ENCODE results near the gene LGALS3.

The LGALS3 gene

GRCh38 chr14:55103971-55104954 is 24.8 kb upstream of the LGALS3 start:
- TF ChIP-seq CTCF (IDR thresholded peaks at IDR 0.05; ENCODE audit: poor library complexity, severe bottlenecking) = no peak
- DNase-seq (ENCODE audit: low spot score) = no peak

GRCh38 chr14:55105991-55106390 is 23.1 kb upstream of the LGALS3 start:
- peaks cover 5% of the 10 kb centered on the region for H3K9me3 ChIP-seq (ENCODE audit: severe bottlenecking)
- no peaks in the 10 kb centered on the region for H3K27me3 ChIP-seq (ENCODE audit: insufficient read depth, poor library complexity, severe bottlenecking)
- no peak for TF ChIP-seq CTCF (IDR thresholded peaks at IDR 0.05; ENCODE audit: poor library complexity, severe bottlenecking)
- peak overlapping the region; percentile 98 for H3K27ac ChIP-seq (ENCODE audit: poor library complexity, severe bottlenecking)
- DNase-seq (ENCODE audit: low spot score) (no peak), ATAC-seq (ENCODE audit: low read depth) (no peak)
- no peak overlapping the region for H3K4me3 ChIP-seq (ENCODE audit: severe bottlenecking)
- peaks cover 41% of the 10 kb centered on the region for H3K4me1 ChIP-seq (ENCODE audit: insufficient read depth, poor library complexity, severe bottlenecking)
- no peaks in the 10 kb centered on the region for H3K36me3 ChIP-seq (ENCODE audit: low read depth)

More at GRCh38 chr14:55103971-55104954, 24.8 kb upstream of the LGALS3 start:
- no peak for ATAC-seq (ENCODE audit: low read depth)
- H3K36me3 ChIP-seq (ENCODE audit: low read depth) = no peaks in the 10 kb centered on the region
- H3K27me3 ChIP-seq (ENCODE audit: insufficient read depth, poor library complexity, severe bottlenecking) = no peaks in the 10 kb centered on the region
- H3K4me3 ChIP-seq (ENCODE audit: severe bottlenecking) = no peak overlapping the region
- H3K4me1 ChIP-seq (ENCODE audit: insufficient read depth, poor library complexity, severe bottlenecking) = peaks cover 41% of the 10 kb centered on the region
- peaks cover 5% of the 10 kb centered on the region for H3K9me3 ChIP-seq (ENCODE audit: severe bottlenecking)
- peak overlapping the region; percentile 98 for H3K27ac ChIP-seq (ENCODE audit: poor library complexity, severe bottlenecking)

GRCh38 chr14:55107766-55108554 is 21.1 kb upstream of the LGALS3 start:
- ATAC-seq (ENCODE audit: low read depth) (peak; percentile 75), DNase-seq (ENCODE audit: low spot score) (peak; percentile 91)
- peaks cover 26% of the 10 kb centered on the region for H3K4me1 ChIP-seq (ENCODE audit: insufficient read depth, poor library complexity, severe bottlenecking)
- H3K9me3 ChIP-seq (ENCODE audit: severe bottlenecking) = peaks cover 5% of the 10 kb centered on the region
- H3K27me3 ChIP-seq (ENCODE audit: insufficient read depth, poor library complexity, severe bottlenecking) = no peaks in the 10 kb centered on the region
- TF ChIP-seq CTCF (IDR thresholded peaks at IDR 0.05; ENCODE audit: poor library complexity, severe bottlenecking) = no peak
- no peak overlapping the region for H3K4me3 ChIP-seq (ENCODE audit: severe bottlenecking)
- peak overlapping the region; percentile 98 for H3K27ac ChIP-seq (ENCODE audit: poor library complexity, severe bottlenecking)
- no peaks in the 10 kb centered on the region for H3K36me3 ChIP-seq (ENCODE audit: low read depth)

- no peak overlapping the region for H3K4me3 ChIP-seq (ENCODE audit: severe bottlenecking)
- peaks cover 14% of the 10 kb centered on the region for H3K4me1 ChIP-seq (ENCODE audit: insufficient read depth, poor library complexity, severe bottlenecking)
- TF ChIP-seq CTCF (IDR thresholded peaks at IDR 0.05; ENCODE audit: poor library complexity, severe bottlenecking) = no peak
- ATAC-seq (ENCODE audit: low read depth) (no peak; the same call in 2 of the 3 replicates), DNase-seq (ENCODE audit: low spot score) (no peak)
- peak overlapping the region; percentile 98 for H3K27ac ChIP-seq (ENCODE audit: poor library complexity, severe bottlenecking)
- H3K27me3 ChIP-seq (ENCODE audit: insufficient read depth, poor library complexity, severe bottlenecking) = no peaks in the 10 kb centered on the region
- H3K36me3 ChIP-seq (ENCODE audit: low read depth) = no peaks in the 10 kb centered on the region
- no peaks in the 10 kb centered on the region for H3K9me3 ChIP-seq (ENCODE audit: severe bottlenecking)
Measured at GRCh38 chr14:55109836-55110235, 19.2 kb upstream of the LGALS3 start.
